Measurements from ENCODE around the gene KCNS1.

Gene KCNS1

GRCh38 chr20:45094864-45095574, 5.9 kb downstream of the KCNS1 start:
- Histone ChIP-seq H3K36me3 (ENCODE audit: control insufficient read depth, insufficient read depth, low read length) (no peaks in the 10 kb centered on the region), H3K4me3 (ENCODE audit: insufficient read depth, low read depth, low read length, poor library complexity, severe bottlenecking) (no peak overlapping the region), H3K27ac (ENCODE audit: insufficient read depth, low read length, poor library complexity, severe bottlenecking) (no peak overlapping the region), H3K9me3 (ENCODE audit: control insufficient read depth, low read length) (no peaks in the 10 kb centered on the region), H3K4me1 (ENCODE audit: control insufficient read depth, insufficient read depth, low read length, poor library complexity, severe bottlenecking) (peaks cover 6% of the 10 kb centered on the region), H3K27me3 (replicated peaks; ENCODE audit: control insufficient read depth, insufficient read depth, low read length, poor library complexity, severe bottlenecking) (peaks cover 19% of the 10 kb centered on the region)
- no peak for DNase-seq

GRCh38 chr20:45094201-45094600, 6.7 kb downstream of the KCNS1 start:
- H3K27me3 ChIP-seq (replicated peaks; ENCODE audit: control insufficient read depth, insufficient read depth, low read length, poor library complexity, severe bottlenecking), result peaks cover 19% of the 10 kb centered on the region
- peaks cover 6% of the 10 kb centered on the region for H3K4me1 ChIP-seq (ENCODE audit: control insufficient read depth, insufficient read depth, low read length, poor library complexity, severe bottlenecking)
- peaks cover 6% of the 10 kb centered on the region for H3K36me3 ChIP-seq (ENCODE audit: control insufficient read depth, insufficient read depth, low read length)
- no peak overlapping the region for H3K4me3 ChIP-seq (ENCODE audit: insufficient read depth, low read depth, low read length, poor library complexity, severe bottlenecking)
- no peak for DNase-seq
- no peak overlapping the region for H3K27ac ChIP-seq (ENCODE audit: insufficient read depth, low read length, poor library complexity, severe bottlenecking)
- no peaks in the 10 kb centered on the region for H3K9me3 ChIP-seq (ENCODE audit: control insufficient read depth, low read length)

GRCh38 chr20:45092898-45093297, 8.0 kb downstream of the KCNS1 start:
- no peak for DNase-seq
- H3K9me3 ChIP-seq (ENCODE audit: control insufficient read depth, low read length), result no peaks in the 10 kb centered on the region
- H3K27me3 ChIP-seq (replicated peaks; ENCODE audit: control insufficient read depth, insufficient read depth, low read length, poor library complexity, severe bottlenecking), result peaks cover 10% of the 10 kb centered on the region
- H3K27ac ChIP-seq (ENCODE audit: insufficient read depth, low read length, poor library complexity, severe bottlenecking), result no peak overlapping the region
- peaks cover 8% of the 10 kb centered on the region for H3K36me3 ChIP-seq (ENCODE audit: control insufficient read depth, insufficient read depth, low read length)
- H3K4me1 ChIP-seq (ENCODE audit: control insufficient read depth, insufficient read depth, low read length, poor library complexity, severe bottlenecking), result peaks cover 3% of the 10 kb centered on the region
- no peak overlapping the region for H3K4me3 ChIP-seq (ENCODE audit: insufficient read depth, low read depth, low read length, poor library complexity, severe bottlenecking)

GRCh38 chr20:45091366-45091765, 9.6 kb downstream of the KCNS1 start:
- DNase-seq, result no peak
- peaks cover 4% of the 10 kb centered on the region for H3K27me3 ChIP-seq (replicated peaks; ENCODE audit: control insufficient read depth, insufficient read depth, low read length, poor library complexity, severe bottlenecking)
- no peak overlapping the region for H3K4me3 ChIP-seq (ENCODE audit: insufficient read depth, low read depth, low read length, poor library complexity, severe bottlenecking)
- peaks cover 14% of the 10 kb centered on the region for H3K36me3 ChIP-seq (ENCODE audit: control insufficient read depth, insufficient read depth, low read length)
- H3K9me3 ChIP-seq (ENCODE audit: control insufficient read depth, low read length), result no peaks in the 10 kb centered on the region
- no peak overlapping the region for H3K27ac ChIP-seq (ENCODE audit: insufficient read depth, low read length, poor library complexity, severe bottlenecking)
- H3K4me1 ChIP-seq (ENCODE audit: control insufficient read depth, insufficient read depth, low read length, poor library complexity, severe bottlenecking), result peaks cover 3% of the 10 kb centered on the region

- Histone ChIP-seq H3K4me3 (ENCODE audit: insufficient read depth, low read depth, low read length, poor library complexity, severe bottlenecking) (no peak overlapping the region), H3K36me3 (ENCODE audit: control insufficient read depth, insufficient read depth, low read length) (peaks cover 18% of the 10 kb centered on the region), H3K27me3 (replicated peaks; ENCODE audit: control insufficient read depth, insufficient read depth, low read length, poor library complexity, severe bottlenecking) (no peaks in the 10 kb centered on the region), H3K27ac (ENCODE audit: insufficient read depth, low read length, poor library complexity, severe bottlenecking) (no peak overlapping the region), H3K9me3 (ENCODE audit: control insufficient read depth, low read length) (no peaks in the 10 kb centered on the region), H3K4me1 (ENCODE audit: control insufficient read depth, insufficient read depth, low read length, poor library complexity, severe bottlenecking) (no peaks in the 10 kb centered on the region)
- DNase-seq, result no peak
Observed at GRCh38 chr20:45090481-45090880, 10.4 kb downstream of the KCNS1 start.

GRCh38 chr20:45088247-45088646, 12.7 kb downstream of the KCNS1 start:
- no peak overlapping the region for H3K4me3 ChIP-seq (ENCODE audit: insufficient read depth, low read depth, low read length, poor library complexity, severe bottlenecking)
- H3K9me3 ChIP-seq (ENCODE audit: control insufficient read depth, low read length), result no peaks in the 10 kb centered on the region
- H3K36me3 ChIP-seq (ENCODE audit: control insufficient read depth, insufficient read depth, low read length), result peaks cover 25% of the 10 kb centered on the region
- H3K27me3 ChIP-seq (replicated peaks; ENCODE audit: control insufficient read depth, insufficient read depth, low read length, poor library complexity, severe bottlenecking), result no peaks in the 10 kb centered on the region
- no peak for DNase-seq
- H3K4me1 ChIP-seq (ENCODE audit: control insufficient read depth, insufficient read depth, low read length, poor library complexity, severe bottlenecking), result no peaks in the 10 kb centered on the region
- H3K27ac ChIP-seq (ENCODE audit: insufficient read depth, low read length, poor library complexity, severe bottlenecking), result no peak overlapping the region

- Histone ChIP-seq H3K27me3 (replicated peaks; ENCODE audit: control insufficient read depth, insufficient read depth, low read length, poor library complexity, severe bottlenecking) (no peaks in the 10 kb centered on the region), H3K9me3 (ENCODE audit: control insufficient read depth, low read length) (no peaks in the 10 kb centered on the region), H3K4me3 (ENCODE audit: insufficient read depth, low read depth, low read length, poor library complexity, severe bottlenecking) (no peak overlapping the region), H3K36me3 (ENCODE audit: control insufficient read depth, insufficient read depth, low read length) (peaks cover 29% of the 10 kb centered on the region), H3K4me1 (ENCODE audit: control insufficient read depth, insufficient read depth, low read length, poor library complexity, severe bottlenecking) (no peaks in the 10 kb centered on the region), H3K27ac (ENCODE audit: insufficient read depth, low read length, poor library complexity, severe bottlenecking) (no peak overlapping the region)
- no peak for DNase-seq
Observed at GRCh38 chr20:45087814-45088213, 13.1 kb downstream of the KCNS1 start.

- no peaks in the 10 kb centered on the region for H3K4me1 ChIP-seq (ENCODE audit: control insufficient read depth, insufficient read depth, low read length, poor library complexity, severe bottlenecking)
- H3K27ac ChIP-seq (ENCODE audit: insufficient read depth, low read length, poor library complexity, severe bottlenecking), result no peak overlapping the region
- no peak overlapping the region for H3K4me3 ChIP-seq (ENCODE audit: insufficient read depth, low read depth, low read length, poor library complexity, severe bottlenecking)
- H3K27me3 ChIP-seq (replicated peaks; ENCODE audit: control insufficient read depth, insufficient read depth, low read length, poor library complexity, severe bottlenecking), result no peaks in the 10 kb centered on the region
- DNase-seq, result no peak
- peaks cover 34% of the 10 kb centered on the region for H3K36me3 ChIP-seq (ENCODE audit: control insufficient read depth, insufficient read depth, low read length)
- no peaks in the 10 kb centered on the region for H3K9me3 ChIP-seq (ENCODE audit: control insufficient read depth, low read length)
Observed at GRCh38 chr20:45087097-45087790, 13.7 kb downstream of the KCNS1 start.

- no peak overlapping the region for H3K4me3 ChIP-seq (ENCODE audit: insufficient read depth, low read depth, low read length, poor library complexity, severe bottlenecking)
- no peaks in the 10 kb centered on the region for H3K4me1 ChIP-seq (ENCODE audit: control insufficient read depth, insufficient read depth, low read length, poor library complexity, severe bottlenecking)
- peaks cover 48% of the 10 kb centered on the region for H3K36me3 ChIP-seq (ENCODE audit: control insufficient read depth, insufficient read depth, low read length)
- H3K27me3 ChIP-seq (replicated peaks; ENCODE audit: control insufficient read depth, insufficient read depth, low read length, poor library complexity, severe bottlenecking), result no peaks in the 10 kb centered on the region
- no peak overlapping the region for H3K27ac ChIP-seq (ENCODE audit: insufficient read depth, low read length, poor library complexity, severe bottlenecking)
- no peak for DNase-seq
- H3K9me3 ChIP-seq (ENCODE audit: control insufficient read depth, low read length), result no peaks in the 10 kb centered on the region
Observed at GRCh38 chr20:45085867-45086266, 15.1 kb downstream of the KCNS1 start.

- Histone ChIP-seq H3K9me3 (ENCODE audit: control insufficient read depth, low read length) (no peaks in the 10 kb centered on the region), H3K27me3 (replicated peaks; ENCODE audit: control insufficient read depth, insufficient read depth, low read length, poor library complexity, severe bottlenecking) (no peaks in the 10 kb centered on the region), H3K4me3 (ENCODE audit: insufficient read depth, low read depth, low read length, poor library complexity, severe bottlenecking) (no peak overlapping the region), H3K36me3 (ENCODE audit: control insufficient read depth, insufficient read depth, low read length) (peaks cover 54% of the 10 kb centered on the region), H3K4me1 (ENCODE audit: control insufficient read depth, insufficient read depth, low read length, poor library complexity, severe bottlenecking) (no peaks in the 10 kb centered on the region), H3K27ac (ENCODE audit: insufficient read depth, low read length, poor library complexity, severe bottlenecking) (no peak overlapping the region)
- DNase-seq, result no peak
Observed at GRCh38 chr20:45085289-45085688, 15.6 kb downstream of the KCNS1 start.

Data from effector memory CD4-positive, alpha-beta T cell (primary cell).